ENCODE results near the gene SLC26A9.

- TF ChIP-seq, protein P1, sequence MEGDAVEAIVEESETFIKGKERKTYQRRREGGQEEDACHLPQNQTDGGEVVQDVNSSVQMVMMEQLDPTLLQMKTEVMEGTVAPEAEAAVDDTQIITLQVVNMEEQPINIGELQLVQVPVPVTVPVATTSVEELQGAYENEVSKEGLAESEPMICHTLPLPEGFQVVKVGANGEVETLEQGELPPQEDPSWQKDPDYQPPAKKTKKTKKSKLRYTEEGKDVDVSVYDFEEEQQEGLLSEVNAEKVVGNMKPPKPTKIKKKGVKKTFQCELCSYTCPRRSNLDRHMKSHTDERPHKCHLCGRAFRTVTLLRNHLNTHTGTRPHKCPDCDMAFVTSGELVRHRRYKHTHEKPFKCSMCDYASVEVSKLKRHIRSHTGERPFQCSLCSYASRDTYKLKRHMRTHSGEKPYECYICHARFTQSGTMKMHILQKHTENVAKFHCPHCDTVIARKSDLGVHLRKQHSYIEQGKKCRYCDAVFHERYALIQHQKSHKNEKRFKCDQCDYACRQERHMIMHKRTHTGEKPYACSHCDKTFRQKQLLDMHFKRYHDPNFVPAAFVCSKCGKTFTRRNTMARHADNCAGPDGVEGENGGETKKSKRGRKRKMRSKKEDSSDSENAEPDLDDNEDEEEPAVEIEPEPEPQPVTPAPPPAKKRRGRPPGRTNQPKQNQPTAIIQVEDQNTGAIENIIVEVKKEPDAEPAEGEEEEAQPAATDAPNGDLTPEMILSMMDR (IDR thresholded peaks at IDR 0.05; ENCODE audit: low read depth, low read length, poor library complexity, severe bottlenecking), result no peak
- no peak for TF ChIP-seq EZH2phosphoT487 (IDR thresholded peaks at IDR 0.05; ENCODE audit: borderline replicate concordance, low read length)
Observed at GRCh38 chr1:205986861-205987260, 43.6 kb upstream of the SLC26A9 start.
